HG02588 (cell line): ENCODE data around the gene KRT71.
"Not testable (repeated sequence)": the region's sequence is repeated elsewhere in the genome, so short reads cannot be mapped to it uniquely, and the experiment has no call there.

Experiments used
- ATAC-seq: cut with Tn5 transposase; IDR thresholded peaks from one replicate; pipeline ENCODE4 v1.9.1; 2021; ENCODE audit warnings: mild to moderate bottlenecking, moderate library complexity; ENCODE audit not compliant: unreplicated experiment

Gene KRT71

GRCh38 chr12:52500574-52500973, 52.4 kb downstream of the KRT71 start:
- not testable (repeated sequence) for ATAC-seq

GRCh38 chr12:52499806-52500560, 53.0 kb downstream of the KRT71 start:
- ATAC-seq: no peak

- no peak for ATAC-seq
Measured at GRCh38 chr12:52498946-52499345, 54.0 kb downstream of the KRT71 start.

GRCh38 chr12:52497975-52498374, 55.0 kb downstream of the KRT71 start:
- ATAC-seq: no peak

GRCh38 chr12:52496590-52497071, 56.3 kb downstream of the KRT71 start:
- no peak for ATAC-seq

- no peak for ATAC-seq
Measured at GRCh38 chr12:52496054-52496453, 56.9 kb downstream of the KRT71 start.

- no peak for ATAC-seq
Measured at GRCh38 chr12:52495389-52495788, 57.6 kb downstream of the KRT71 start.

- no peak for ATAC-seq
Measured at GRCh38 chr12:52494518-52494917, 58.4 kb downstream of the KRT71 start.

GRCh38 chr12:52494100-52494499, 58.8 kb downstream of the KRT71 start:
- no peak for ATAC-seq
